Thyroid gland (tissue), 4 donors: ENCODE data around the gene KRTAP4-7.
"Not testable (repeated sequence)": the region's sequence is repeated elsewhere in the genome, so short reads cannot be mapped to it uniquely, and the experiment has no call there.

Source experiments
- CTCF ChIP-seq, 6 experiments: fragments of 200-600 bp in 3 of 6; fragments of 450-650 bp in 3 of 6; sonication (generic) in 3 of 6; IDR thresholded peaks; one replicate each; pipeline ENCODE4 v1.5.1; 2016 to 2019; ENCODE audit warnings: antibody characterized with exemption in 6 of 6, mild to moderate bottlenecking in 2 of 6, inconsistent platforms in 1 of 6, moderate library complexity in 1 of 6
- POLR2A ChIP-seq, 2 donors: fragments of 450-650 bp; IDR thresholded peaks; one replicate each; pipeline ENCODE4 v1.6.1; 2017; ENCODE audit warnings: antibody characterized with exemption in 2 of 2, mild to moderate bottlenecking in 2 of 2, moderate library complexity in 1 of 2

GRCh38 chr17:41119696-41120690, 36.0 kb downstream of the KRTAP4-7 start:
- TF ChIP-seq CTCF, POLR2A (IDR thresholded peaks at IDR 0.05): not testable (repeated sequence)
